Ovary (tissue), 9 donors: ENCODE measurements around the gene LAMC3. TPM values are rescaled to one million over a fixed set of nuclear protein-coding genes. Genes with fewer than 3 reads are reported as not detected.

Experiments used
- DNase-seq, 5 donors: peaks; one replicate each; pipeline ENCODE4 v3.0.0-alpha.2; 2019 to 2020
- H3K27ac ChIP-seq, 2 donors: fragments of 200-600 bp; one replicate each; pipeline versions ENCODE4 v1.5.1 to v1.8.0; 2019 to 2022
- H3K27me3 ChIP-seq: fragments of 200-600 bp; one replicate; pipeline ENCODE4 v1.8.0; 2022
- H3K36me3 ChIP-seq: fragments of 200-600 bp; sonication (generic); one replicate; pipeline ENCODE4 v1.5.1; 2019
- H3K4me1 ChIP-seq: one replicate; pipeline ENCODE4 v1.8.1; 2013; ENCODE audit warnings: mild to moderate bottlenecking, moderate library complexity; ENCODE audit not compliant: insufficient read depth
- H3K4me3 ChIP-seq: fragments of 200-600 bp; sonication (generic); one replicate; pipeline ENCODE4 v1.5.1; 2017
- H3K9me3 ChIP-seq, 2 donors: fragments of 200-600 bp in 1 of 2; sonication (generic) in 1 of 2; one replicate each; pipeline versions ENCODE4 v1.5.1 to v1.8.1; 2013 to 2019; ENCODE audit warnings: mild to moderate bottlenecking in 1 of 2, moderate library complexity in 1 of 2
- CTCF ChIP-seq, 3 donors: fragments of 450-650 bp in 2 of 3; fragments of 200-600 bp in 1 of 3; IDR thresholded peaks; one replicate each; pipeline versions ENCODE4 v1.5.1 to v1.8.0; 2016 to 2022; ENCODE audit warnings: antibody characterized with exemption in 3 of 3, mild to moderate bottlenecking in 1 of 3
- EP300 ChIP-seq: sonication (generic); formaldehyde crosslinking; IDR thresholded peaks from one replicate; pipeline ENCODE4 v1.6.1; 2017; ENCODE audit warnings: antibody characterized with exemption
- POLR2A ChIP-seq: fragments of 450-650 bp; IDR thresholded peaks from one replicate; pipeline ENCODE4 v1.6.1; 2017; ENCODE audit warnings: antibody characterized with exemption, mild to moderate bottlenecking, moderate library complexity
- WGBS, 3 donors: extraction: QIAGEN DNeasy Blood & Tissue Kit in 1 of 3; methylation state at CpG; one replicate each; pipeline versions ENCODE4 v1.1.5 to v1.1.7; 2013 to 2017; 5-methylcytosine and 5-hydroxymethylcytosine counted together
- intact Hi-C, 4 donors: fragments of 100-400 bp; cut with DNase I; formaldehyde crosslinking; loops; one replicate each; pipeline versions ENCODE4 v1.11.0 to v1.15.1; 2022 to 2023
- polyA plus RNA-seq, 2 donors: library from polyadenylated mRNA; stranded (reverse); fragments of 200-250 nt in 1 of 2; fragments of 350-450 nt in 1 of 2; fragmentation: Illumina TruSeq in 1 of 2; extraction: RNeasy Lipid Tissue Mini Kit (QIAGEN cat#74804) in 1 of 2; gene quantifications; one replicate each; pipeline ENCODE4 v1.2.3, GENCODE V29; 2013 to 2014
- small RNA-seq: library from RNA; depleted of rRNA; stranded (forward); fragments of <200 nt; gene quantifications from one replicate; pipeline ENCODE3, GENCODE V24; 2016
- total RNA-seq, 7 donors: library from RNA; depleted of rRNA in 2 of 7; stranded (reverse); fragments of >200 nt in 2 of 7; fragmentation: NEBNext Ultra II Directional in 3 of 7; extraction: Animal tissue kit (Norgen Biotek cat#: 25700) in 3 of 7; gene quantifications; one replicate each; pipeline versions ENCODE4 v1.1.0 to v1.2.4, GENCODE V29; 2016 to 2023
- donor health status: DM: no; HTN: no; CAD: no; lungs with moderate emphysema.
- donor health status: DM: no; HTN: no; CAD: no.
- donor health status: Bipolar disorder and iron deficiency.
- donor health status: DM: yes; HTN: yes; CAD: no.
- donor health status: DM: no; HTN: no; CAD: no.
- donor health status: DM: yes; HTN: yes; CAD: no.

The LAMC3 gene
- total and polyA plus RNA-seq, 9 donors: 0.48 to 5.7 (median 1.8) TPM

GRCh38 chr9:131142160-131142559 is 133.2 kb downstream of the LAMC3 start:
- no peak for DNase-seq
- TF ChIP-seq EP300 (no peak), CTCF (IDR thresholded peaks at IDR 0.05) (no peak), POLR2A (no peak)
- WGBS, 3 donors: 92 to 96% (median 93%) methylated on average over 3 of the region's 3 CpGs
- Histone ChIP-seq H3K4me3 (no peak overlapping the region), H3K36me3 (no peaks in the 10 kb centered on the region), H3K27ac (no peak overlapping the region), H3K9me3 (no peaks in the 10 kb centered on the region), H3K27me3 (no peaks in the 10 kb centered on the region), H3K4me1 (no peaks in the 10 kb centered on the region)
- intact Hi-C loops: no loop called here

Small RNAs within 50 kb of the gene (small RNA-seq; reads per million reads assigned to genes)
- gene RF00322 (not detected), gene RNU6-881P (not detected)

Other genes starting within 250 kb of the LAMC3 start
- 100 to 1,000 TPM in 3 of 7 donors, 10 to 100 TPM in 4; 39.4 to 112 (median 92.5) TPM for gene ABL1, start 173.9 kb upstream of the LAMC3 start, total RNA-seq
- gene ABL1, start 173.9 kb upstream of the LAMC3 start, polyA plus RNA-seq: 10 to 100 TPM; 49.1 to 56.9 TPM
- gene QRFP, start 112.4 kb upstream of the LAMC3 start, total RNA-seq: not detected
- not detected for gene QRFP, start 112.4 kb upstream of the LAMC3 start, polyA plus RNA-seq
- gene FIBCD1, start 69.9 kb upstream of the LAMC3 start, total RNA-seq: under 1 TPM in 5 of 7 donors, not detected in 2; 0.08 to 0.45 (median 0.13) TPM
- under 1 TPM in 1 of 2 donors, not detected in 1; 0.06 TPM for gene FIBCD1, start 69.9 kb upstream of the LAMC3 start, polyA plus RNA-seq
- gene AIF1L, start 87.4 kb downstream of the LAMC3 start, total RNA-seq: 10 to 100 TPM in 2 of 7 donors, 1 to 10 TPM in 5; 2.4 to 16.1 (median 6.1) TPM
- gene AIF1L, start 87.4 kb downstream of the LAMC3 start, polyA plus RNA-seq: 10 to 100 TPM; 10.4 to 35.6 TPM
- gene NUP214, start 116.4 kb downstream of the LAMC3 start, total RNA-seq: 10 to 100 TPM; 33.7 to 55.0 (median 46.6) TPM
- 10 to 100 TPM; 25.0 to 60.7 TPM for gene NUP214, start 116.4 kb downstream of the LAMC3 start, polyA plus RNA-seq